Stimulated activated CD4-positive, alpha-beta T cell treated with anti-CD3 and anti-CD28 coated beads, Interleukin-1b, Interleukin-23, amount 100 ng/mL, for 4 hours (primary cell): ENCODE measurements around the gene PADI4.
"Not testable (repeated sequence)": the region's sequence is repeated elsewhere in the genome, so short reads cannot be mapped to it uniquely, and the experiment has no call there.

Experiments
- DNase-seq, 2 donors: peaks; one replicate each; pipeline ENCODE4 v3.0.0-alpha.2; 2020; ENCODE audit warnings: low read depth in 2 of 2

The PADI4 gene

DNA sequence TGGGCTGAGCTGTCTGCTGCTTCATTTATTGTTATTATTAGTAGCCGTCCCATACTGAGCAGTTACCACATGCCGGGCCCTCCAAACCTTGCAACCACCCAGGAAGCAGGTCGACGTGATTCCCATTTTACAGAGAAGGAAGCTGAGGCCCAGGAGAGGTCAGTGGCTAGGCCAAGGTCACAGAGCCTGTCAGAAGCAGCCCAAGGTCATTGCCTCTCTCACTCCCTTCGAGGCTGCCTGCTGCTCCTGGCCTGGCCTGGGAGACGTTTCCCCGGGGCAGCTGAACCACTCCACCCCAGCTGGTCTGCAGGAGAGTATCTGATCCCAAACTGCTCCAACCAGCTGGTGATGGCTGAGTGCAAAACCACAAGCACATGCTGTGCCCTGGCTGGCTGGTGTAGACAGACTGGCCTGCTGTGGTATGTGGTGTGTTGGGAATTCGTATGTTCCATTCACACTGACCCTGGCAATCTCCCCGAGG lies 6.5 kb downstream of the PADI4 start:
- DNase-seq: no peak

- DNase-seq: no peak
Measured at GRCh38 chr1:17315542-17316130, 7.6 kb downstream of the PADI4 start.

DNA sequence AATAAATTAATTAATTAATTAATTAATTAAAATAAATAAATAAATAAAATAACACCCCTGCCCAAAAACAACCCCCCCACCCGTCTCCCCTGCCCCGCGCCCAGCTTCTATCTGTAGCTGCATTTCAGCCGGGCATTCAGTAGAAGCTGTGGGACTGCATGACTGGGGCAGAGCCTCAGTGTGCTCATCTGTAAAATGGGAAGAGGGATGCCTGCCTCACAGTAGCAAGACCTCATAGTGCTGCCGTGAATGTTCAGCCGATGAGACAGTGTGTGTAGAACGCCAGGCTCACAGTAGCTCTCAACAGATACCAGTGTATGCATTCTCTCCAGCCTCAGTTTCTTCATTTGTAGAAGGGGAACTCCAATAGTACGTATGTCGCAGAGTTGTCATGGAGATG lies 8.7 kb downstream of the PADI4 start:
- DNase-seq: no peak

DNA sequence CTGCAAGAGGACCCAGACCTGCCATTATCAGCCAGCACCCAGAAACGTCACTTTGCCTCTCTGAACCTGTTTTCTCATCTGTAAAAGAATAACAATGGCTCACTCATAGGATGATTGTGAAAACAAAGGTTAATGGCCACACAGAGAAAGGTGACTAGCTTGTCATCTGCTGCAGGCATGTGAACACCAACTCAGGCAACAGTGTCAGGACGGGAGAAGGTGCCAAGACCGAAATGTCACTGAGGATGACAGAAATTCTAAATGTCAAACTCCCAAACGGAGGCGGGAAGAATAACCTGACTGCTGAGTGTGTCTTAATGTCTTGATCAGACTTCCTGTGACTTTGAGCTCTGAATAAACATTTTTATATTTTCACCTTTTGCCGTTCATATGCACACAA lies 10.3 kb downstream of the PADI4 start:
- no peak for DNase-seq

DNA sequence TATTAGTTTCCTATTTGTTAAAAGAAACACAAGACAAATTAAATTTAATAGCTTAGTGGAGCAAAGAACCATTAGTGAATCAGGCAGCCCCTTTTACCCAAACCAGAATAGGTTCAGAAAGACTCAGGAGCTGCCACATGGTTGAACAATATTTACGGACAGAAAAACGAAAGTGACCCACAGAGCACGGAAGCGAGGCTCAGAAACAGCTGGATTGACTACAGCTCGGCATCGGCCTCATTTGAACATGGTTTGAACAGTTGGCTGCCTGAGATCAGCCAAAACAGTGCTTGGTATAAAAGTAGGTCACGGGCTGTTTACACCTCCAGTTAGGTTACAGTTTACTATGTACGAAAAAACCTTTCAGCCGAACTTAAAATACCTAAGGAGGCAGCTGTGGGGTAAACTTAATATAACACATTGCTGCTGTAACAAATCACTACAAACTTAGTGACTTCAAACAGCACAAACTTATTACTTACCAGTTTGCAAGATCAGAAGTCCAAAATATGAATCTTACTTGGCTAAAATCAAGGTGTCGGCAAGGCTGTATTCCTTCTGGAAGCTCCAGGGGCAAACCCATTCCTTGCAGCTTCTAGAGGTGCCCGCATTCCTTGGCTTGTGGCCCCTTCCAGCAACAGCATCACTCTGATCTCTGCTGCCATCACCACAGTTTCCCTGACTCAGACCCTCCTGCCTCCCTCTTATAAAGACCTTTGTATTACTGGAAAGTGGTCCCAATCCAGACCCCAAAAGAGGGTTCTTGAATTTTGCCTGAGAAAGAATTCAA lies 11.8 kb downstream of the PADI4 start:
- DNase-seq: no peak

GRCh38 chr1:17321857-17322390 lies 13.9 kb downstream of the PADI4 start:
- DNase-seq: not testable (repeated sequence)

DNA sequence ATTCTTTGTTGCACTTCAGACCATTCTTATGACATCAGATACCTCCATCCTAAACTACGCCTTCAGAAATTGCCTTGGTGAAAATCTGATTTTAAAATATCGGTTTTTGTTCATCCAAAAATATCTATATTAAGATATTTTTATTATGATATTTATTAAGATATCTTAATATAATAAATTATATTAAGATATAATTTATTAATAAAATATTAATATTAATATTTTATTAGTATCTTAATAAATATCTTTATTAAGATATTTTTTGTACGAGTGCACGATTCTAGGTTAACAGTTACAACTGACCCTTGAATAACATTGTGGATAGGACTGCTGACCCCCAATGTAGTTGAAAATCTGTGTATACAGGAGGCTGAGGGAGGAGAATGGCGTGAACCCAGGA lies 20.9 kb downstream of the PADI4 start:
- no peak for DNase-seq

- no peak for DNase-seq
Measured at GRCh38 chr1:17329610-17330009, 21.6 kb downstream of the PADI4 start.

- no peak for DNase-seq
Measured at GRCh38 chr1:17330856-17331255, 22.9 kb downstream of the PADI4 start.

GRCh38 chr1:17333081-17333480 lies 25.1 kb downstream of the PADI4 start:
- no peak for DNase-seq

- DNase-seq: peak; percentile 56 to 64
Measured at GRCh38 chr1:17335821-17336710, 28.1 kb downstream of the PADI4 start.

GRCh38 chr1:17338706-17339493 lies 30.9 kb downstream of the PADI4 start:
- DNase-seq: no peak

- DNase-seq: no peak
Measured at GRCh38 chr1:17339521-17339920, 31.5 kb downstream of the PADI4 start.

- no peak for DNase-seq
Measured at GRCh38 chr1:17340358-17340757, 32.4 kb downstream of the PADI4 start.

DNA sequence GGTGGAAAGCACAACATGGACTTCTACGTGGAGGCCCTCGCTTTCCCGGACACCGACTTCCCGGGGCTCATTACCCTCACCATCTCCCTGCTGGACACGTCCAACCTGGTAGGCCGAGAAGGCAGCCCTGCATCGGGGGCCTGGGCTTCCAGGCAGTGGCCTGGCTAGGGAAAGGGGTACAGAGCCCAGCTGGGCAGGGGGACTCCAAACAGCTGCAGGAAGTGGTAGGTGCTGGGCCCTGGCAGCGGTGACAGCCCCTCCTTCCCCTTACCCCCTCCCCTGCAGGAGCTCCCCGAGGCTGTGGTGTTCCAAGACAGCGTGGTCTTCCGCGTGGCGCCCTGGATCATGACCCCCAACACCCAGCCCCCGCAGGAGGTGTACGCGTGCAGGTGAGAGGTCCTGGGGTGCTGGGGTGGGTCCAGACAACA lies 34.0 kb downstream of the PADI4 start:
- no peak for DNase-seq

DNA sequence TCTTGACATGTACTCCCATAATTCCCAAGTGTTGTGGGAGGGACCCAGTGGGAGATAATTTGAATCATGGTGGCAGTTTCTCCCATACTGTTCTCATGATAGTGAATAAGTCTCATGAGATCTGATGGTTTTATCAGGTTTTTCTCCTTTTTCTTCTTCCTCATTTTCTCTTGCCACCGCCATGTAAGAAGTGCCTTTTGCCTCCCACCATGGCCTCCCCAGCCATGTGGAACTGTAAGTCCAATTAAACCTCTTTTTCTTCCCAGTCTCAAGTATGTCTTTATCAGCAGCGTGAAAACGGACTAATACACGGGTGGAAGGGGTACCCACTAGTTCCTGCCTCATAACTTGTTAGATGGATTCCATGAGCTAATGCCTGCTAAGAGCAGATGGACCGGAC lies 37.5 kb downstream of the PADI4 start:
- DNase-seq: not testable (repeated sequence)

DNA sequence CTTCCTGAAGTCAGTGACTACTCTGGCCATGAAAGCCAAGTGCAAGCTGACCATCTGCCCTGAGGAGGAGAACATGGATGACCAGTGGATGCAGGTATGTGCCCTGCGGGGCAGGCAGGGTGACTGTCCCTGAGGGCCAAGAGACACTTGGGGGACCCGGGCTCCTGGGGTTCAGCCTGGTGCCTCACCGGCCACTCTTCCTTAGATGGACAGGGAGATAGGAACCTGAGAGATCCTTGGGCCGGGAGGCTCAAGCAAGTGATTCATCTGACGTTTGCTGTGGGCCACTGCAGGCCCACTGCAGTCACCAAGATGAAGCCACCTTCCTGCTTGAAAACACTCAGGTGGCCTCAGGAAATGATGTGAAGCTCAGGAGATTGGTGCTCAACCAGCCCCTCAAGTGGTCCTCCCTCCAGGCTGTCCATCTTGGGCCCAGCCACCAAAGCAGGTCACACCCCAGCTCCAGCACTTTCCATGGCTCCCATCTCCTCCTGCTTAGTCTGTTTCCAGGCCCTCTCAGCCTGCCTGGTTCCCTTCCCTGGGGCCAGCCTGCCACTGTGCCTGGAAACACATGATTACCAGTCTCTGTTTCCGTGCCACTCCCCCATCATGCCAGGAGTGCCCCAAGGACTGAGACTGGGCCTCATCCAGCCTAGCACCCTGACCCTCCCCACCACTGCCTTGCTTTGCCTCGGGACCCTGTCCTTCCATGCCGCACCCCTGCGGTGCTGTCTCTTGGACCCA lies 38.2 kb downstream of the PADI4 start:
- DNase-seq: no peak

DNA sequence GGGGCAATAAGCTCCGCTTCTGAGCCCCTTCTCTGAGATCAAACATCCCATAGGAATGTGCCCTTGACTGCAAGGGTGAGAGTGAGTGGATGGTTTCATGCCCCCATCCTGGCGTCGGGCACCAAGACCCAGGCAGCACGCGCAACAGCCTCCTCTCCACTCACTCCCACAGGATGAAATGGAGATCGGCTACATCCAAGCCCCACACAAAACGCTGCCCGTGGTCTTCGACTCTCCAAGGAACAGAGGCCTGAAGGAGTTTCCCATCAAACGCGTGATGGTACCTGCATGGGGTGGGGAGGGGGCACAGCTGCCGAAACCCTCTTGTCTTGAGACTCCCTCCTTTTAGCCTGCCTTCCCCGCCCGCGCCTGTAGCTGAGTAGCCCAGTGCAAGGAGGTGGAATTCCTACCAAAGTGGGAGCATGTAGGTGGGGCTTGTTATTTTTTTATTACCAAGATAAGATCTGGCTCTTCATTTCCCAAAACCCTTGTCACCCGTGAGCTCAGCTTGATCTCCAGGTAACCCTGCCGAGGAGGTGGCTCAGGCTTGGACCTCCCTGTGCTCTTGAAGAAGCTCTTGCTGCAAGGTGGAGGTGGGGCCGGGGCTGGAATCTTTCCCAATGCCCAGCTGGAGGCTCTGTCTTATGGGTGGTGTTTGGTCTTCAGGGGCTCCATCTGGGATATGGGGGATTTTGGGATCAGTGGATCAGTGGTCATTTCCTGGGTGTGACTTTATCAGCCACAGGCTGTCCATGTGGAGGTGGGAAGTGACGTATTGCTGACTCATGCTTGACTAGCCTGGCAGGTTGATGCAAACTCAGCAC lies 40.0 kb downstream of the PADI4 start:
- no peak for DNase-seq

GRCh38 chr1:17348593-17349234 lies 40.7 kb downstream of the PADI4 start:
- no peak for DNase-seq
